GM06990 (cell line): Measurements from ENCODE around the gene EVI2A.

ENCODE experiments used
- DNase-seq: peaks from one replicate; pipeline ENCODE4 v3.0.0-alpha.2; 2011; ENCODE audit not compliant: insufficient read length; ENCODE audit errors: extremely low read depth
- H3K27me3 ChIP-seq: replicated peaks from 2 replicates; pipeline ENCODE4 v1.6.0; 2011; ENCODE audit warnings: low read length; ENCODE audit not compliant: control insufficient read depth, insufficient read depth
- H3K36me3 ChIP-seq: 2 replicates; pipeline ENCODE4 v1.5.1; 2011; ENCODE audit warnings: low read length; ENCODE audit not compliant: control insufficient read depth, insufficient read depth
- H3K4me3 ChIP-seq: replicated peaks from 2 replicates; pipeline ENCODE4 v1.5.1; 2011; ENCODE audit warnings: low read depth, mild to moderate bottlenecking, control low read depth, low read length
- CTCF ChIP-seq: IDR thresholded peaks from 2 replicates; pipeline ENCODE4 v1.5.1; 2011; ENCODE audit warnings: low read length, control low read depth, mild to moderate bottlenecking, inconsistent platforms; ENCODE audit not compliant: insufficient read depth, poor library complexity, severe bottlenecking

Gene EVI2A

GRCh38 chr17:31283841-31284240, 37.6 kb downstream of the EVI2A start:
- no peak overlapping the region for H3K4me3 ChIP-seq
- no peak for DNase-seq
- no peaks in the 10 kb centered on the region for H3K27me3 ChIP-seq
- TF ChIP-seq CTCF: no peak
- H3K36me3 ChIP-seq: no peaks in the 10 kb centered on the region; the same call in none of the 2 replicates

DNA sequence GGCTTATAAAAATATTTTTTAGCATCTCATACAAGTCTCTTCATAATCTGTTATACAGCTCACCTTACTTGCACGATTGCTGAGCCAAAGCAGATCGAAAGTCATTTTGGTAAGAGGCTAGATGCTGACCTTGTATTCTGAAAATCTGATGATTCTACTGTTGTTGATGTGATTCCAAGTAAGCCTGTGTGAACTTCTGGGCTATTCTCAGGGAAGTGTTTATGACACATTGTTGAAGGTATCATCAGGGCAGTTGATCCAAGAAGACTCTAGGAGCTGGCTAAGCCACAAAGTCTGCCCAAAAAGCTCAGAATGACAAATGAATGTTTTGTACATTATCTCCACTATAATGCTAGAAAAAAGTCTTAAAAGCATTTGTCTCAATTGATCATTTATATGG, 40.4 kb downstream of the EVI2A start:
- no peak for DNase-seq
- H3K36me3 ChIP-seq: no peaks in the 10 kb centered on the region; the same call in 1 of the 2 replicates
- H3K4me3 ChIP-seq: no peak overlapping the region
- no peak for TF ChIP-seq CTCF
- no peaks in the 10 kb centered on the region for H3K27me3 ChIP-seq

DNA sequence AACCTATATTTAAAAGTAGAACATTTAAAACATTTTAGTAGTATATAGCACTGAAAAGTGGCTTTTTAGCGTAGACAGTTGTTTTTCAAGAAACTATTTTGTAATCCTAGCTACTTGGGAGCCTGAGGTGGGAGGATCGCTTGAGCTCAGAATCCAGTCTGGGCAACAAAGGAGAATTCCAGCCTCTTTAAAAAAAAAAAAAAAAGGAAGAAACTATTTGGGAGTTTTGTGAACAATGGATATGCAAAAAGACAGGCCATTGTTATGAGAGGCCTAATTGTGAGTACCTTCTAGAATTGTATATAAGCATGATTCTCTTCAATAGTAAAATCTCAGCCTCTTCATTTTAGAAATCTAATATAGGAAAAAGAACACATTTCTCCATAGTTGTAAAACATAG, 42.0 kb downstream of the EVI2A start:
- no peak for DNase-seq
- Histone ChIP-seq H3K27me3 (no peaks in the 10 kb centered on the region), H3K36me3 (no peaks in the 10 kb centered on the region; the same call in 1 of the 2 replicates), H3K4me3 (no peak overlapping the region)
- TF ChIP-seq CTCF: no peak

GRCh38 chr17:31275116-31275515, 46.3 kb downstream of the EVI2A start:
- Histone ChIP-seq H3K36me3 (no peaks in the 10 kb centered on the region; the same call in none of the 2 replicates), H3K4me3 (no peak overlapping the region), H3K27me3 (no peaks in the 10 kb centered on the region)
- no peak for TF ChIP-seq CTCF
- no peak for DNase-seq

GRCh38 chr17:31274252-31274651, 47.2 kb downstream of the EVI2A start:
- DNase-seq: no peak
- Histone ChIP-seq H3K4me3 (no peak overlapping the region), H3K27me3 (no peaks in the 10 kb centered on the region), H3K36me3 (no peaks in the 10 kb centered on the region; the same call in none of the 2 replicates)
- TF ChIP-seq CTCF: no peak

- H3K36me3 ChIP-seq: no peaks in the 10 kb centered on the region; the same call in none of the 2 replicates
- no peak for DNase-seq
- no peak for TF ChIP-seq CTCF
- no peak overlapping the region for H3K4me3 ChIP-seq
- no peaks in the 10 kb centered on the region for H3K27me3 ChIP-seq
Measured at GRCh38 chr17:31273516-31273915, 47.9 kb downstream of the EVI2A start.
